ENCODE results near the gene UBXN1.

Gene UBXN1

DNA sequence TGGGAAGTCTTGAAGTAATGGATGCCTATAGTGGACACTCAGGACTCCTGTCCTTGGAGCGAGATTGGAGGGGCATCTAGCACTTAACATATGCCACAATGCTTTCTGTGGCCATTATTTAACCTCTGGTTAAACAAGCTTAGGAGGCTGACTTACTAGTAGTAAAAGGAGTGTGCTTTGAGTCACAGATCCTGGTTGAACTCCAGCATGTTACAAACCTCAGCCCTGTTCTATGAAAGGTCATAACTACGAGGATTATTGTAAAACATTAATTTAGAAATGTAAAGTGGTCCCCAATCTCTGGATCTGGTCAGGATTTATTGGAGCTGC is 5.7 kb downstream of the UBXN1 start:
- DNase-seq (ENCODE audit: low read depth): no peak
- peak overlapping the region; percentile 89 for H3K4me3 ChIP-seq (ENCODE audit: low read length)

DNA sequence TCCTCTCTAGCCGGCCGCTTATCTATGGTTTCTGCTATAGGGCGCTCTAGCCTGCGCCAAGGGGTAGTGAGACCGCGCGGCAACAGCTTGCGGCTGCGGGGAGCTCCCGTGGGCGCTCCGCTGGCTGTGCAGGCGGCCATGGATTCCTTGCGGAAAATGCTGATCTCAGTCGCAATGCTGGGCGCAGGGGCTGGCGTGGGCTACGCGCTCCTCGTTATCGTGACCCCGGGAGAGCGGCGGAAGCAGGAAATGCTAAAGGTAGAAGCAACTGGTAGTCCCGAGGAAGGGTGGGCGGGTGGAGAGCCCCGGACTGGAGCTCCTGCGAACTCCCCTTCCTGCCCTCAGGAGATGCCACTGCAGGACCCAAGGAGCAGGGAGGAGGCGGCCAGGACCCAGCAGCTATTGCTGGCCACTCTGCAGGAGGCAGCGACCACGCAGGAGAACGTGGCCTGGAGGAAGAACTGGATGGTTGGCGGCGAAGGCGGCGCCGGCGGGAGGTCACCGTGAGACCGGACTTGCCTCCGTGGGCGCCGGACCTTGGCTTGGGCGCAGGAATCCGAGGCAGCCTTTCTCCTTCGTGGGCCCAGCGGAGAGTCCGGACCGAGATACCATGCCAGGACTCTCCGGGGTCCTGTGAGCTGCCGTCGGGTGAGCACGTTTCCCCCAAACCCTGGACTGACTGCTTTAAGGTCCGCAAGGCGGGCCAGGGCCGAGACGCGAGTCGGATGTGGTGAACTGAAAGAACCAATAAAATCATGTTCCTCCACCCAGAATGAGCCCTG is 7.1 kb downstream of the UBXN1 start, which contains the start of the genes LBHD1 and UQCC3:
TSS of gene LBHD1 (minus strand) at position 660 of the 782 bp plus-strand sequence. CDS start 2,236 bp downstream, outside the sequence.
TSS of gene UQCC3 (plus strand) at position 66 of the 782 bp plus-strand sequence. CDS start at position 139, 73 bp downstream.
- DNase-seq (ENCODE audit: low read depth): peak; percentile 90
- TF ChIP-seq, protein P1, sequence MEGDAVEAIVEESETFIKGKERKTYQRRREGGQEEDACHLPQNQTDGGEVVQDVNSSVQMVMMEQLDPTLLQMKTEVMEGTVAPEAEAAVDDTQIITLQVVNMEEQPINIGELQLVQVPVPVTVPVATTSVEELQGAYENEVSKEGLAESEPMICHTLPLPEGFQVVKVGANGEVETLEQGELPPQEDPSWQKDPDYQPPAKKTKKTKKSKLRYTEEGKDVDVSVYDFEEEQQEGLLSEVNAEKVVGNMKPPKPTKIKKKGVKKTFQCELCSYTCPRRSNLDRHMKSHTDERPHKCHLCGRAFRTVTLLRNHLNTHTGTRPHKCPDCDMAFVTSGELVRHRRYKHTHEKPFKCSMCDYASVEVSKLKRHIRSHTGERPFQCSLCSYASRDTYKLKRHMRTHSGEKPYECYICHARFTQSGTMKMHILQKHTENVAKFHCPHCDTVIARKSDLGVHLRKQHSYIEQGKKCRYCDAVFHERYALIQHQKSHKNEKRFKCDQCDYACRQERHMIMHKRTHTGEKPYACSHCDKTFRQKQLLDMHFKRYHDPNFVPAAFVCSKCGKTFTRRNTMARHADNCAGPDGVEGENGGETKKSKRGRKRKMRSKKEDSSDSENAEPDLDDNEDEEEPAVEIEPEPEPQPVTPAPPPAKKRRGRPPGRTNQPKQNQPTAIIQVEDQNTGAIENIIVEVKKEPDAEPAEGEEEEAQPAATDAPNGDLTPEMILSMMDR (IDR thresholded peaks at IDR 0.05; ENCODE audit: insufficient read depth, low read depth, low read length, missing control alignments): no peak
- H3K4me3 ChIP-seq (ENCODE audit: low read length): peak within 1 kb of the TSS; percentile 89

More for the DNA sequence above, 5.7 kb downstream of the UBXN1 start:
- TF ChIP-seq, protein P1 (IDR thresholded peaks at IDR 0.05; ENCODE audit: insufficient read depth, low read depth, low read length, missing control alignments): no peak

DNA sequence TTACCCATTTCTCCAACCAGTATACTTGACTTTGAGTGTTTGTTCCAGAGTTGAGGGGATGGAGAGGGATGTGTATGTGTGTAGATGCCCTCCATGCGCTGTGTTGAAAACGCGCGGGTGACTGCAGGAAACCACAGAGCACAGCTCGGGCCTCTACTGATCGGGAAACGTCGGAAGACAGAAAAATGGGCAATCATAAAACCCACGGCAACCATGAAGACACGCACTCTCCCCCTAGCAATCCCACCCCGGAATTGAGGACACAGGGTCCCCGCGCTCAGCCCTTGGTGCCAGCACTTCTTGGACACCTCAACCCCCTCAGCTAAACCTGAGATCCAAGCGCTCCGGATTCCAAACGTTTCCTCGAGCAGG is 7.7 kb downstream of the UBXN1 start:
- peak overlapping the region; percentile 89 for H3K4me3 ChIP-seq (ENCODE audit: low read length)
- DNase-seq (ENCODE audit: low read depth): no peak
- TF ChIP-seq, protein P1 (IDR thresholded peaks at IDR 0.05; ENCODE audit: insufficient read depth, low read depth, low read length, missing control alignments): no peak

GRCh38 chr11:62669420-62670161 is 9.3 kb downstream of the UBXN1 start:
- DNase-seq (ENCODE audit: low read depth): no peak
- H3K4me3 ChIP-seq (ENCODE audit: low read length): no peak overlapping the region
- TF ChIP-seq, protein P1 (IDR thresholded peaks at IDR 0.05; ENCODE audit: insufficient read depth, low read depth, low read length, missing control alignments): no peak

DNA sequence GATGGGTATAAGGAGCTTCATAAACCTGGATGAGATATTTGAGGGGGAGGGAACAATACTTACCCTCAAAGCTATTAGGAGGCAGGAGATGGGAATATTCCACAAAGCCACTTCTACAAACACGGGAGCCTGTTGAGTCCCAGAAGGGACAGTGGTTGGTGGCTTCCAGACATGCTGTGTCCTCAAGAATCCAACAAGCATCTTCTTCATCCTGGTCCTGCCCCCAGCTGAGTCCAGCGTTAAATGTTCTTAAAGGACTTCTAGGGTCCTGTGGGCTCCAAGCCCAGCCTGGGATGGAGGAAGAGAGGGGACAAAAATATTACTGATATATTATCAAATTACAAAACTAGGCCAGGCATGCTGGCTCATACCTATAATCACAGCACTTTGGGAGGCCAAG is 11.4 kb downstream of the UBXN1 start:
- DNase-seq (ENCODE audit: low read depth): no peak
- TF ChIP-seq, protein P1 (IDR thresholded peaks at IDR 0.05; ENCODE audit: insufficient read depth, low read depth, low read length, missing control alignments): no peak
- peak overlapping the region; percentile 99 for H3K4me3 ChIP-seq (ENCODE audit: low read length)

DNA sequence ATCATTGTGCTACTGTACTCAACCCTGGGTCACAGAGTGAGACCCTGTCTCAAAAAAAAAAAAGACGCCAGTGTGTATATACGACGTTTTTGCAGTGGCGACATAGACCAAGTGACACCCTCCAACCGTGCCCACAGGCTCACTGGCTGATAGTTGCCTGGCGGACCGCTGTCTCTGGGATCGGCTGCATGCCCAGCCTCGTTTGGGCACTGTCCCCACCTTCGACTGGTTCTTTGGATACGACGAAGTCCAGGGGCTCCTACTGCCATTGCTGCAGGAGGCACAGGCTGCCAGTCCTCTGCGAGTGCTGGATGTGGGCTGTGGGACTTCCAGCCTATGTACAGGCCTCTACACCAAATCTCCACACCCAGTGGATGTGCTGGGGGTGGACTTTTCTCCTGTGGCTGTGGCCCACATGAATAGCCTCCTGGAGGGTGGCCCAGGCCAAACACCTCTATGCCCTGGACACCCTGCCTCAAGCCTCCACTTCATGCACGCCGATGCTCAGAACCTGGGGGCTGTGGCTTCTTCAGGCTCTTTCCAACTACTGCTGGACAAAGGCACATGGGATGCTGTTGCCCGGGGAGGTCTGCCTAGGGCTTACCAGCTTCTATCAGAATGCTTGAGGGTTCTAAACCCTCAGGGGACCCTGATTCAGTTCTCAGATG is 12.5 kb downstream of the UBXN1 start:
- TF ChIP-seq, protein P1 (IDR thresholded peaks at IDR 0.05; ENCODE audit: insufficient read depth, low read depth, low read length, missing control alignments): no peak
- no peak for DNase-seq (ENCODE audit: low read depth)
- peak overlapping the region; percentile 99 for H3K4me3 ChIP-seq (ENCODE audit: low read length)

Measured in epithelial cell of esophagus (primary cell).